ENCODE results near the gene ARHGAP22. TPM values are rescaled to one million over a fixed set of nuclear protein-coding genes. Genes with fewer than 3 reads are reported as not detected.

Gene ARHGAP22
- polyA plus RNA-seq, 1 of the 3 experiments (the other 2 are of a cell fraction): 12.4 TPM

DNA sequence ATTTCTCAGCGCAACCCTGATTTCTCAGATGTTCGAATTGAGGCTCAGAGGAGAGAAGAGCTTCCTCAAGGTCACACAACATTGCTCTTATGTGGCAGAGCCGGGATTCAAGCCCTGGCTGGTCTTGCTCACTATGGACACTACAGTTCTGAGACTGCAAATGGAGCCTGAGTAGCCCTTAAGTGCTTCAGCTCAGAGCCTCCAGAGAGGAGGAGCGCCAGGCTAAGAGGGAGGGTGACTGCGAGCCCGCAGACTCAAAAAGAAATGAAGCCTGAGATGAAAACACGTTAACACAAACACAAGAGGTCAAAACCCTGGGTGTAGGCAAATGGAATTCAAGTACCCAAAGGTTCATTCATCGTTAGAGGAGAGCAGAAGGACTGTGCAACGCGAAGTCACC is 13.9 kb downstream of the ARHGAP22 start (continued):
- TF ChIP-seq, protein P1, sequence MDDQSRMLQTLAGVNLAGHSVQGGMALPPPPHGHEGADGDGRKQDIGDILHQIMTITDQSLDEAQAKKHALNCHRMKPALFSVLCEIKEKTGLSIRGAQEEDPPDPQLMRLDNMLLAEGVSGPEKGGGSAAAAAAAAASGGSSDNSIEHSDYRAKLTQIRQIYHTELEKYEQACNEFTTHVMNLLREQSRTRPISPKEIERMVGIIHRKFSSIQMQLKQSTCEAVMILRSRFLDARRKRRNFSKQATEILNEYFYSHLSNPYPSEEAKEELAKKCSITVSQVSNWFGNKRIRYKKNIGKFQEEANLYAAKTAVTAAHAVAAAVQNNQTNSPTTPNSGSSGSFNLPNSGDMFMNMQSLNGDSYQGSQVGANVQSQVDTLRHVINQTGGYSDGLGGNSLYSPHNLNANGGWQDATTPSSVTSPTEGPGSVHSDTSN (IDR thresholded peaks at IDR 0.05): no peak

DNA sequence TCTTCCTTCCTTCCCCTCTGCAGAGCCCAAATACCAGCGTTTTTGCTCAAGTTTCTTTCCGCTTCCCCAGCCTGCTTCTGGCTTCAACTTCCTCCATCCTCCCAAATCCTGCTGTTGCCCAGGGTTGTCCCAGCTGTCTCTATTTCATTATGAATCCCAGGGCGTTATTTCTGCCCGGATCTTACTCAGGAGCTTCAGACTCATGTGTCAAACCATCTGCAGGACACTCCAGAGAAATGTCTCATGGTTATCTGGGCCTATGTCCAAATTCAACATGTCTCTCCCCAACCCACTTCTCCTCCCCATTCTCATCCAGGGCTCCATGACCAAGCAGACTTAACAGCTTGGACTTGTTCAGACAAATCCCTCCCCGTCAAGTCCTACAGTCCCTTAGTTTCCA is 15.6 kb downstream of the ARHGAP22 start:
- peaks cover 0 to 41% of the 10 kb centered on the region in 2 experiments for H3K36me3 ChIP-seq (replicated peaks in 1 of 2; ENCODE audit: control insufficient read depth in 1 of 2, insufficient read depth in 2 of 2, low read length in 1 of 2)
- H4K20me1 ChIP-seq (ENCODE audit: insufficient read depth): no peaks in the 10 kb centered on the region
- CTCF ChIA-PET: interaction anchor here (1.0 to 7.5 kb wide), 3 partner anchors 10 to 67 kb away, joined by 4 to 27 read pairs (median 8); no protein-coding TSS in a partner anchor
- no peaks in the 10 kb centered on the region for H3K27me3 ChIP-seq (ENCODE audit: insufficient read depth)
- peaks cover 22% of the 10 kb centered on the region for H3F3A ChIP-seq (replicated peaks; ENCODE audit: insufficient read depth)
- H3K9me2 ChIP-seq: no peaks in the 10 kb centered on the region
- no peaks in the 10 kb centered on the region for H3K9me3 ChIP-seq
- peak overlapping the region; percentile 20 to 87 for H3K27ac ChIP-seq (ENCODE audit: low read depth in 2 of 2, low read length in 1 of 2)
- TF ChIP-seq POLR2AphosphoS5 (IDR thresholded peaks at IDR 0.05; ENCODE audit: low read depth, low read length): no peak
- TF ChIP-seq, protein P2, sequence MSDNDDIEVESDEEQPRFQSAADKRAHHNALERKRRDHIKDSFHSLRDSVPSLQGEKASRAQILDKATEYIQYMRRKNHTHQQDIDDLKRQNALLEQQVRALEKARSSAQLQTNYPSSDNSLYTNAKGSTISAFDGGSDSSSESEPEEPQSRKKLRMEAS (IDR thresholded peaks at IDR 0.05; ENCODE audit: low read depth): peak; percentile 61
- no peak for TF ChIP-seq NRF1 (IDR thresholded peaks at IDR 0.05; ENCODE audit: low read depth, low read length)
- TF ChIP-seq RAD21 (IDR thresholded peaks at IDR 0.05; ENCODE audit: low read length): no peak
- TF ChIP-seq SMC3 (IDR thresholded peaks at IDR 0.05; ENCODE audit: low read depth, low read length): no peak
- TF ChIP-seq ELF1 (IDR thresholded peaks at IDR 0.05): no peak
- TF ChIP-seq EP300 (IDR thresholded peaks at IDR 0.05; ENCODE audit: borderline replicate concordance in 1 of 2, low read depth in 1 of 2, low read length in 1 of 2): no peak
- TF ChIP-seq MXI1 (IDR thresholded peaks at IDR 0.05; ENCODE audit: low read depth, low read length): no peak
- TF ChIP-seq TCF12 (IDR thresholded peaks at IDR 0.05): peak; percentile 43
- TF ChIP-seq, protein P3, sequence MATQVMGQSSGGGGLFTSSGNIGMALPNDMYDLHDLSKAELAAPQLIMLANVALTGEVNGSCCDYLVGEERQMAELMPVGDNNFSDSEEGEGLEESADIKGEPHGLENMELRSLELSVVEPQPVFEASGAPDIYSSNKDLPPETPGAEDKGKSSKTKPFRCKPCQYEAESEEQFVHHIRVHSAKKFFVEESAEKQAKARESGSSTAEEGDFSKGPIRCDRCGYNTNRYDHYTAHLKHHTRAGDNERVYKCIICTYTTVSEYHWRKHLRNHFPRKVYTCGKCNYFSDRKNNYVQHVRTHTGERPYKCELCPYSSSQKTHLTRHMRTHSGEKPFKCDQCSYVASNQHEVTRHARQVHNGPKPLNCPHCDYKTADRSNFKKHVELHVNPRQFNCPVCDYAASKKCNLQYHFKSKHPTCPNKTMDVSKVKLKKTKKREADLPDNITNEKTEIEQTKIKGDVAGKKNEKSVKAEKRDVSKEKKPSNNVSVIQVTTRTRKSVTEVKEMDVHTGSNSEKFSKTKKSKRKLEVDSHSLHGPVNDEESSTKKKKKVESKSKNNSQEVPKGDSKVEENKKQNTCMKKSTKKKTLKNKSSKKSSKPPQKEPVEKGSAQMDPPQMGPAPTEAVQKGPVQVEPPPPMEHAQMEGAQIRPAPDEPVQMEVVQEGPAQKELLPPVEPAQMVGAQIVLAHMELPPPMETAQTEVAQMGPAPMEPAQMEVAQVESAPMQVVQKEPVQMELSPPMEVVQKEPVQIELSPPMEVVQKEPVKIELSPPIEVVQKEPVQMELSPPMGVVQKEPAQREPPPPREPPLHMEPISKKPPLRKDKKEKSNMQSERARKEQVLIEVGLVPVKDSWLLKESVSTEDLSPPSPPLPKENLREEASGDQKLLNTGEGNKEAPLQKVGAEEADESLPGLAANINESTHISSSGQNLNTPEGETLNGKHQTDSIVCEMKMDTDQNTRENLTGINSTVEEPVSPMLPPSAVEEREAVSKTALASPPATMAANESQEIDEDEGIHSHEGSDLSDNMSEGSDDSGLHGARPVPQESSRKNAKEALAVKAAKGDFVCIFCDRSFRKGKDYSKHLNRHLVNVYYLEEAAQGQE (IDR thresholded peaks at IDR 0.05; ENCODE audit: low read depth, low read length): no peak
- TF ChIP-seq, protein P4, sequence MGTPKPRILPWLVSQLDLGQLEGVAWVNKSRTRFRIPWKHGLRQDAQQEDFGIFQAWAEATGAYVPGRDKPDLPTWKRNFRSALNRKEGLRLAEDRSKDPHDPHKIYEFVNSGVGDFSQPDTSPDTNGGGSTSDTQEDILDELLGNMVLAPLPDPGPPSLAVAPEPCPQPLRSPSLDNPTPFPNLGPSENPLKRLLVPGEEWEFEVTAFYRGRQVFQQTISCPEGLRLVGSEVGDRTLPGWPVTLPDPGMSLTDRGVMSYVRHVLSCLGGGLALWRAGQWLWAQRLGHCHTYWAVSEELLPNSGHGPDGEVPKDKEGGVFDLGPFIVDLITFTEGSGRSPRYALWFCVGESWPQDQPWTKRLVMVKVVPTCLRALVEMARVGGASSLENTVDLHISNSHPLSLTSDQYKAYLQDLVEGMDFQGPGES (IDR thresholded peaks at IDR 0.05; ENCODE audit: low read depth, low read length): no peak
- TF ChIP-seq MEF2A (IDR thresholded peaks at IDR 0.05; ENCODE audit: borderline replicate concordance, low read depth): no peak
- TF ChIP-seq NFIC (IDR thresholded peaks at IDR 0.05; ENCODE audit: borderline replicate concordance): peak; percentile 22; the same call in 1 of the 2 replicates
- TF ChIP-seq, protein P5, sequence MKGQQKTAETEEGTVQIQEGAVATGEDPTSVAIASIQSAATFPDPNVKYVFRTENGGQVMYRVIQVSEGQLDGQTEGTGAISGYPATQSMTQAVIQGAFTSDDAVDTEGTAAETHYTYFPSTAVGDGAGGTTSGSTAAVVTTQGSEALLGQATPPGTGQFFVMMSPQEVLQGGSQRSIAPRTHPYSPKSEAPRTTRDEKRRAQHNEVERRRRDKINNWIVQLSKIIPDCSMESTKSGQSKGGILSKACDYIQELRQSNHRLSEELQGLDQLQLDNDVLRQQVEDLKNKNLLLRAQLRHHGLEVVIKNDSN (IDR thresholded peaks at IDR 0.05; ENCODE audit: borderline replicate concordance, low read depth): no peak
- WGBS (ENCODE audit: low lambda C conversion rate): 80% methylated on average over 5 of the region's 5 CpGs
- H3K4me3 ChIP-seq (ENCODE audit: low read depth in 2 of 2, low read length in 1 of 2): no peak overlapping the region
- peak overlapping the region; percentile 35 for H3K9ac ChIP-seq
- DNase-seq: no peak
- no peak overlapping the region; the same call in 1 of the 2 replicates for H2AFZ ChIP-seq (ENCODE audit: low read depth)
- peaks cover 93% of the 10 kb centered on the region for H3K79me2 ChIP-seq (ENCODE audit: insufficient read depth)
- POLR2A ChIA-PET: interaction anchor here (0.8 kb wide), 1 partner anchor 25 kb away, joined by 3 read pairs; no protein-coding TSS in a partner anchor
- peak overlapping the region; percentile 43 for H3K4me2 ChIP-seq
- peaks cover 0 to 28% of the 10 kb centered on the region in 2 experiments; a peak in 3 of 4 replicates for H3K4me1 ChIP-seq (ENCODE audit: control insufficient read depth in 1 of 2, insufficient read depth in 2 of 2, low read depth in 1 of 2, low read length in 1 of 2)
